Gastroesophageal sphincter (tissue), 4 donors: ENCODE measurements around the gene PDE4C. TPM values are rescaled to one million over a fixed set of nuclear protein-coding genes. Genes with fewer than 3 reads are reported as not detected.

ENCODE experiments used
- ATAC-seq: fragments of 150-250 bp; one replicate; pipeline ENCODE4 v1.9.1; 2016; ENCODE audit warnings: mild to moderate bottlenecking, moderate library complexity
- H3K27ac ChIP-seq, 4 donors: fragments of 200-600 bp; sonication (generic) in 3 of 4; 1 replicate in 3 of 4; 2 replicates in 1 of 4; pipeline ENCODE4 v1.5.1; 2016 to 2019
- H3K27me3 ChIP-seq: fragments of 200-600 bp; sonication (generic); one replicate; pipeline ENCODE4 v1.5.1; 2019
- H3K36me3 ChIP-seq, 2 donors: fragments of 200-600 bp; sonication (generic); one replicate each; pipeline ENCODE4 v1.5.1; 2019; ENCODE audit warnings: control low read depth in 1 of 2
- H3K4me1 ChIP-seq, 3 donors: fragments of 200-600 bp; sonication (generic); 1 replicate in 2 of 3; 2 replicates in 1 of 3; pipeline ENCODE4 v1.5.1; 2016 to 2019; ENCODE audit warnings: control low read depth in 2 of 3
- H3K4me3 ChIP-seq, 2 donors: fragments of 200-600 bp; sonication (generic); one replicate each; pipeline ENCODE4 v1.5.1; 2019; ENCODE audit warnings: mild to moderate bottlenecking in 1 of 2, moderate library complexity in 1 of 2
- H3K9me3 ChIP-seq, 3 donors: fragments of 200-600 bp; sonication (generic); one replicate each; pipeline ENCODE4 v1.5.1; 2017 to 2019; ENCODE audit warnings: control low read depth in 2 of 3
- CTCF ChIP-seq, 4 experiments: fragments of 200-600 bp in 2 of 4; fragments of 450-650 bp in 2 of 4; sonication (generic) in 1 of 4; IDR thresholded peaks; one replicate each; pipeline ENCODE4 v1.5.1; 2017 to 2019; ENCODE audit warnings: antibody characterized with exemption in 4 of 4, mild to moderate bottlenecking in 2 of 4, moderate library complexity in 2 of 4
- EP300 ChIP-seq: sonication (generic); formaldehyde crosslinking; IDR thresholded peaks from one replicate; pipeline ENCODE4 v1.6.1; 2017; ENCODE audit warnings: antibody characterized with exemption, mild to moderate bottlenecking
- POLR2A ChIP-seq, 2 donors: fragments of 450-650 bp; IDR thresholded peaks; one replicate each; pipeline ENCODE4 v1.6.1; 2017; ENCODE audit warnings: antibody characterized with exemption in 2 of 2, mild to moderate bottlenecking in 2 of 2, moderate library complexity in 1 of 2
- POLR2AphosphoS5 ChIP-seq: sonication (generic); formaldehyde crosslinking; IDR thresholded peaks from one replicate; pipeline ENCODE4 v1.6.1; 2017; ENCODE audit warnings: antibody characterized with exemption
- WGBS, 2 donors: methylation state at CpG; one replicate each; pipeline ENCODE4 v1.1.5; 2018; ENCODE audit warnings: low coverage in 1 of 2; 5-methylcytosine and 5-hydroxymethylcytosine counted together
- total RNA-seq, 4 donors: library from RNA; depleted of rRNA; stranded (reverse); fragments of >200 nt; gene quantifications; one replicate each; pipeline ENCODE4 v1.1.0, GENCODE V29; 2016

The PDE4C gene
- total RNA-seq, 4 donors from 2014 or later = 0.35 to 2.3 (median 0.53) TPM

GRCh38 chr19:18251587-18252369, 25.5 kb upstream of the PDE4C start:
- ATAC-seq = peak; percentile 71
- Histone ChIP-seq H3K4me1 (no peaks in the 10 kb centered on the region), H3K36me3 (peaks cover 0 to 3% of the 10 kb centered on the region in 2 donors), H3K27me3 (peaks cover 33% of the 10 kb centered on the region), H3K4me3 (no peak overlapping the region), H3K9me3 (peaks cover 0 to 6% (median 0%) of the 10 kb centered on the region in 3 donors), H3K27ac (no peak overlapping the region)
- TF ChIP-seq CTCF (IDR thresholded peaks at IDR 0.05) (peak in 3 of 4 experiments; percentile 94 to 99 (median 99)), POLR2AphosphoS5 (no peak)
- 0 to 19% methylated on average over 1 to 6 of the region's 23 CpGs for WGBS, 2 donors

GRCh38 chr19:18249834-18250233, 23.6 kb upstream of the PDE4C start:
- TF ChIP-seq POLR2A (IDR thresholded peaks at IDR 0.05) = no peak
- TF ChIP-seq POLR2AphosphoS5 = no peak
- no peak for TF ChIP-seq CTCF (IDR thresholded peaks at IDR 0.05)
- TF ChIP-seq EP300 = no peak

DNA sequence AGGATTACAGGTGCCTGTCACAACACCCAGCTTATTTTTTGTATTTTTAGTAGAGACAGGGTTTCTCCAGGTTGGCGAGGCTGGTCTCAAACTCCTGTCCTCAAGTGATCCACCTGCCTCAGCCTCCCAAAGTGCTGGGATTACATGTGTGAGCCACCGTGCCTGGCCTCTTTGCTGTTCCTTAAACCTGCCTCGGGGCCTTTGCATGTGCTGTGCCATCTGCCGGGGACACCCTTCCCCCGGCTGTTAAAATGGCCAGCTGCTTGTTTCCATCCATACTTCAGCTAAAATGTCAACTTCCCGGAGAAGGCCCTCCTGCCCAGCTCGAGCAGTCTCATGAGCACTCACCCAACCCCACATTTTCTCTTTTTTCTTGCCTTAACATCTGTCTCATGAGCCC, 19.1 kb upstream of the PDE4C start:
- Histone ChIP-seq H3K27ac (no peak overlapping the region), H3K4me1 (no peaks in the 10 kb centered on the region), H3K27me3 (peaks cover 6% of the 10 kb centered on the region), H3K36me3 (no peaks in the 10 kb centered on the region), H3K4me3 (no peak overlapping the region), H3K9me3 (peaks cover 0 to 3% (median 0%) of the 10 kb centered on the region in 3 donors)
- TF ChIP-seq CTCF (IDR thresholded peaks at IDR 0.05) (no peak), POLR2A (IDR thresholded peaks at IDR 0.05) (no peak), EP300 (no peak), POLR2AphosphoS5 (no peak)
- ATAC-seq = no peak
- 53 to 56% methylated on average over 4 to 7 of the region's 7 CpGs for WGBS, 2 donors

More at GRCh38 chr19:18249834-18250233, 23.6 kb upstream of the PDE4C start:
- no peaks in the 10 kb centered on the region for H3K36me3 ChIP-seq
- peaks cover 0 to 6% (median 0%) of the 10 kb centered on the region in 3 donors for H3K9me3 ChIP-seq
- no peak overlapping the region for H3K27ac ChIP-seq
- ATAC-seq = no peak
- 86 to 100% methylated on average over 2 of the region's 5 CpGs for WGBS, 2 donors
- H3K4me3 ChIP-seq = no peak overlapping the region
- H3K27me3 ChIP-seq = peaks cover 23% of the 10 kb centered on the region
- no peaks in the 10 kb centered on the region for H3K4me1 ChIP-seq

DNA sequence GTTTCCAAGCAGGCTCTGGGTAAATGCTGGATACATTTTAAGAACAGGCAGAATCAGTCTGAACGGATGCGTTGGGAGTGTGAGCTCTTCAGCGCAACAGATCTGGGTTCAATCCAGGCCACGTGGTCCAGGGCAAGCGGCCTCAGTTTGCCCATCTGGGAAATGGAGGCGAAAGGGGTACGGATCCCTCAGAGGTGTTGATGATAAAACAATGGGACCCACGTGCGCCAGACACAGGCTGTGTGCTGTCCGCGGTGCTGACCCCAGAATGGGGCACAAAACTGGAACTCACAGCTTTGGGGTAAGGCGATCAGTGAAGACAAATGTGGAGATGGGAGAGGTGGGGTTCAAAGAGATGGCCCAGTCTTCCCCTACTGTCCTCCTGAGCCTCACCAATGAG, 13.1 kb upstream of the PDE4C start:
- Histone ChIP-seq H3K4me3 (no peak overlapping the region), H3K4me1 (no peaks in the 10 kb centered on the region), H3K27ac (no peak overlapping the region), H3K36me3 (no peaks in the 10 kb centered on the region), H3K9me3 (no peaks in the 10 kb centered on the region), H3K27me3 (peaks cover 55% of the 10 kb centered on the region)
- ATAC-seq = no peak
- TF ChIP-seq POLR2AphosphoS5 (no peak), POLR2A (IDR thresholded peaks at IDR 0.05) (no peak), CTCF (IDR thresholded peaks at IDR 0.05) (no peak), EP300 (no peak)
- 19 to 32% methylated on average over 3 to 12 of the region's 12 CpGs for WGBS, 2 donors

GRCh38 chr19:18234194-18234593, 8.0 kb upstream of the PDE4C start:
- Histone ChIP-seq H3K27me3 (peaks cover 91% of the 10 kb centered on the region), H3K4me3 (no peak overlapping the region), H3K4me1 (peaks cover 0 to 6% (median 0%) of the 10 kb centered on the region in 3 donors), H3K9me3 (peaks cover 0 to 17% (median 0%) of the 10 kb centered on the region in 3 donors), H3K27ac (no peak overlapping the region), H3K36me3 (no peaks in the 10 kb centered on the region)
- 90% methylated on average over 2 of the region's 6 CpGs; no CpG with 5 or more reads in 1 of the 2 donors for WGBS, 2 donors
- TF ChIP-seq CTCF (IDR thresholded peaks at IDR 0.05) (no peak), POLR2AphosphoS5 (no peak), POLR2A (IDR thresholded peaks at IDR 0.05) (no peak), EP300 (no peak)
- ATAC-seq = no peak
